Activated T-cell treated with anti-CD3 and anti-CD28 coated beads for 1 hour (primary cell): ENCODE measurements around the gene ATP6V0C.
"Not testable (repeated sequence)": the region's sequence is repeated elsewhere in the genome, so short reads cannot be mapped to it uniquely, and the experiment has no call there.

ENCODE experiments used
- DNase-seq: peaks from one replicate; pipeline ENCODE4 v3.0.0-alpha.2; 2020; ENCODE audit warnings: low read depth

Gene ATP6V0C

DNA sequence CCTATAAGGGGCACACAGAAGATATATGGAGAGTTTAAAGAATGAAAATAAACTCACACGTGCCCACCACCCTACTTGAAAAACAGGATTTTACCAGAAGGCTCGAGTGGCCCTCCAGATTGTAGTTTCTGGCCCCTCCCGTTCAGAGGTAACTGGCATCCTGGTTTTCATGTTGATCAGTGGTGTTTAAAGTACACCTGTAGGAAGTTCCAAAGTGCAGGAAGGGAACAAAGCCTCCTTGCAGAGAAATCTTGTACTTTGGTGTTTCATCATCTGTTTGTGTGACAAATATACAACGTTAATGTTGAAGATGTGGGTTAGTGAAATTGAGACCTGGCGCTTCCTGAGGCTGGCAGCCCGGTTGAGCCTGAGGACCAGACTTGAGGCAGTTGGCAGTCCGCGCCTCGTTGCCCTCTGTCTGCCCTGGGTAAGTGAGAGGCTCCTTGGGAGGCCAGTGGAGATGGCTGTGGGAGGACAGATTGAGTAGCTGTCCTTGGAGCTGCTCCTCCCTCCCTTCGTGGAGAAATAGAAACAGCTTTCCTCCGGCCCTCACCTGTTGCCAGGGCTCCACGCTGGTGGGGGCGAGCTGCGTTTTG is 36.6 kb downstream of the ATP6V0C start:
- DNase-seq = not testable (repeated sequence)

DNA sequence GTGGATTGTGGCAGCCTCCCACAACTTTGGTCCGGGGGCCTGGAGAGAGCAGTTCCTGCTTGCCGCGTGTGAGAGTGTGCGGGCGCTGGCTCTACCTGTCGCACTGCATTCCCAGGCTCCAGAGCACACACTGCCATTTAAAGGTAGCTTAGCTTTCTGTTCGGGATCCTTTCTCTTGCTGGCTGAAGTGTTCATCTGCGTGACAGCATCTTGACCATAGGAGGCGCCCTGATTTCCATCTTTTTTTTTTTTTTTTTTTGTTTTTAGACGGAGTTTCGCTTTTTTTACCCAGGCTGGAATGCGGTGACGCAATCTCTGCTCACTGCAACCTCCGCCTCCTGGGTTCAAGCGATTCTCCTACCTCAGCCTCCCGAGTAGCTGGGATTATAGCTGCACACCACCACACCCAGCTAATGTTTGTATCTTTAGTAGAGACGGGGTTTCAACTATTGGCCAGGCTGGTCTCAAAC is 37.7 kb downstream of the ATP6V0C start:
- DNase-seq = not testable (repeated sequence)

DNA sequence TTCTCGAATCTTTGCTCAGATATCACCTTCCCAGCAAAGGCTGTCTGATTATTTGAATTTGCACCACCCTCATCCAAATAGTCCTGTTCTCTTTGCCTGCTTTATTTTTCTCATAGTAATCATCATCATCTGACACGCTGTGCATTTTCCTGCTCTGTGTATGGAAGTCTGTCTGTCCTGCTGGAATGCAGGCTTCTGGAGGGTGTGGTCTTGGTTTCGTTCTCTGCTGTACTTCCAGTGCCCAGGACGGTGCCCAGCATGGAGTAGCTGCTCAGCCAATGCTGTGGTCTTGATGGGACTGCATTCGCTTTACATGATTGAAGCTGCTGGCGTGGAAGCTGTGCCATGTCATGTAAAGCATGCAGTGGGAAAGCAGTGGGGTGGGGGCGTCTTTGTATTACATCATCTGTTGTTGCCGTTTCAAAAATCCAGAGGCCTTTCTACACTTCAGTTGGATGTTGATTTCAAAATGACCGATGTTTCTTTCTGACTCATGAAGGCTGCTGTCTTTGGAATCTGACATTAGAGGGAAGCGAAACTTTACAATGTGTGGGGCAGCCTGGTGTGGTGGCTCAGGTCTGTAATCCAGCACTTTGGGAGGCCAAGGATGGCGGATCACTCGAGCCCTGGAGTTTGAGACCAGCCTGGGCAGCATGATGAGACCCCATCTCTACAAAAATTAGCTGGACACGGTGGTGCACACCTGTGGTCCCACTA is 41.1 kb downstream of the ATP6V0C start:
- not testable (repeated sequence) for DNase-seq

DNA sequence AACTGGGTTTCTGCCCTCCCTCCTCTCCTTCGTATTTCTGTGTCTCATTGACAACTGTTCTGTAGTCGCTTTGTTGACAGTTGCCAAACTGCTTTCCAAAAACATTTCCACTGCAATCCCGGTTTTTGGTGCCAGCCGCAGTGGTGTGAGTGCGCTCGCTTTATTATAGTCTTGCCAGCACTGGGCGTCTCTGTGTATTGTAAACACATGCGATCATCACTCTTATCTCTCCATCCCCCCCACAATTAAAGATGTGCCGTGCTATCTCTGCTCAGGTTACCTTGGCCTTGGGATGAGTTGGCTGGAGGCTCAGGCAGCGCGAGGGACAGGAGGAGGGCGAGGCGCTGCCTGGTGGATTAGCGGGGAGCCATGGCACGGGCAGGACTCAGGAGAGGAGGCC is 43.4 kb downstream of the ATP6V0C start:
- DNase-seq = not testable (repeated sequence)

DNA sequence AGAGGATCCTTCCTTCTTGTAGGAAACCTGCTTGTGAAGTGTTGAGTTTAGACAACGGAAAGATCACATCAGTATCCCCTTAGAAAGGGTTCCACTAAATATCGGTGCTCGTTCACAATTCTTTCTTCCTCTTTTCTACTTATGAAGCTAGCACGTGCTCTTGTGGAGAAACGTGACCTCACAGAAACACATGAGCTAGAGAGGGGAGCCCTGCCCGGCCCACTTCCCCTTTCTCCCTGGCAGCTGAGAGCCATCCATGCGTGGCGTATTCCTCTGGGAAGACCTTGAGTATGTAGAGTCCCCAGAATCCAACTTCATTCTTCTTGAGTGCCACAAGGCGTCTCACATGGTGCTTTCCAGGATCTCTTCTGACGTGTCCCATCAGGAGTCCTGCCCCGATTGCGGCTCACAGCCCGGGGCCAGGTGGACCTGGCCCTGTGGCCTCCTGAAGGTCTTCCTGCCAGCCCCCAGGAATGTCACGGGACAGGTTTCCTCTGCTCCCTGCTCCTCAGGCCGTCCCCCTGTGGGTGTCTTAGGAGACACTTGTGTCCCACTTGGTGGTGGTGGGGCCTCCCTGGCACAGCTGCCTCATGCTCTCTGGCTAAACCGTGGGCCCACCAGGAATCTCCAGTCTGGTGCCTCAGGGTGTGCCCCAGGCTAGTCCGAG is 46.5 kb downstream of the ATP6V0C start:
- DNase-seq = not testable (repeated sequence)

DNA sequence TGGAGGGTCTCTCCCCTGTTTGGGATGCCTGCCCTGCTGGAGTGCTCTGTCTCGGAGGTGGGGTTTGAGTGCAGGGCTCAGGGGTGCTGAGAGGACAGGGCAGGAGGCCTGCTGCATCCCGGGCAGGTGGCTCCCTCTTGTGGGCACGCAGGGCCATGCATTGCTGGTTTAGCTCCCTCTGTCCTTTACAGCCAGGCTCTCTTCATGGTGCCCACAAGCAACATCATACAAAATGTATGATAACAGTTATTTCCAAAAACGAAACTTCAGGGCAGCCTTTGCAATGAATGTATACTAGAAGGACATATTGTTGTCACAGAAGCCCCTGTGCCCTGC is 47.0 kb downstream of the ATP6V0C start:
- DNase-seq = peak; percentile 46

DNA sequence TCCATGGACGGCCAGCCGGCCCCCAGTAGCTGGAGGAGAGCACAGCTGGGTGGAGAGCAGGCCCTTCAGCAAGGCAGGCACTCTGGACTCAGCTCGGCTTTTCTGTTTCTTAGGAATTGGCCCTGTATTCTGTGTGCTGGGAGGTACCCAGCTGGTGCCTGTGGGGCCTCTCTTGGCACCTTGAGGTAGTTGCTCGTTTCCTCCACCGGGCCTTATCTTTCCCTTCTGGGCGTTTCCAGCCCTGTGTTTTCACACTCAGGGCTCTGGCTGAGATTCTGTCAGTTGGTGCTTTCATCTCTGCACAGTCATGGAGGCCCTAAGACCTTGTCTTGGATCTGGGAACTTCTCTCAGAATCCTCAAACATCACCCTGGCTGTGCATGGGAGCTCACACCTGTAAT is 53.8 kb downstream of the ATP6V0C start:
- DNase-seq = not testable (repeated sequence)

DNA sequence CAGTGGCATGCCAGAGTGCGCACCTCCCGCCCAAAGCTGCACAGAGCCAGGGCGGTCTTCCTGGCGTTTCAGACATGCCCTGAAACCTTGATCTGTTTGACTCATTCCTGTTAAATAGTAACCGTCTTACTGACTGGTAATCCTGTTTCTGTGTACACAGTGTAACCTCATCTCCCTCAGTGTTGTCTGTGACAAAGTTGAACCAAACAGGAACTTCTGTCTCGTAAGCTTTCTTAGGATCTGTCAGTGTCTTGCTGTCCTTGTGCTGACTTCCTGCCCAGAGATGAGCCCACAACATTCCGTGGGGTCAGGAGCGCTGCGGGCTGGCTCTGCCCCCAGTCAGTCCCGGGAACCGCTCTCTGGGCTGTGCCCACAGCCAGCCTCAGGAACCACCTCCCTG is 54.8 kb downstream of the ATP6V0C start:
- not testable (repeated sequence) for DNase-seq
